ENCODE measurements around the gene YEATS4.

The YEATS4 gene

DNA sequence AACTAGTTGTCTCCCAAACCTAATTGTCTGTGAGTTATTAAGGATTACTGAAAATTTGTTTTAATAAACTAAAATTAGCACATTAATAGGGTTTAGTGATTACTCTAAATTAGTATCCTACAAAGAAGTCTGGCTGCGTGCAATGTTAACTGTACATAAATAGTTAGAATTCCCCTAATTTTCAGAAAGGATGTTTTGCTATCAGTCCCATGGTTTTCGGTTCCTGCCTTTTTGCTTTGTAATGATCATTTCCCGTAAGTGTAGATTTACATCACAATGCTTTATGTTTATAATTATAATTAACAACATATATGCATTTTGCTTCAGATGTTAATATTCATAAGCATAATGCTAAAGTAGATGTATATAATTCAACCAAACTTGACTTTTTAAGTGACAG is 31.1 kb upstream of the YEATS4 start:
- TF ChIP-seq, protein P1, sequence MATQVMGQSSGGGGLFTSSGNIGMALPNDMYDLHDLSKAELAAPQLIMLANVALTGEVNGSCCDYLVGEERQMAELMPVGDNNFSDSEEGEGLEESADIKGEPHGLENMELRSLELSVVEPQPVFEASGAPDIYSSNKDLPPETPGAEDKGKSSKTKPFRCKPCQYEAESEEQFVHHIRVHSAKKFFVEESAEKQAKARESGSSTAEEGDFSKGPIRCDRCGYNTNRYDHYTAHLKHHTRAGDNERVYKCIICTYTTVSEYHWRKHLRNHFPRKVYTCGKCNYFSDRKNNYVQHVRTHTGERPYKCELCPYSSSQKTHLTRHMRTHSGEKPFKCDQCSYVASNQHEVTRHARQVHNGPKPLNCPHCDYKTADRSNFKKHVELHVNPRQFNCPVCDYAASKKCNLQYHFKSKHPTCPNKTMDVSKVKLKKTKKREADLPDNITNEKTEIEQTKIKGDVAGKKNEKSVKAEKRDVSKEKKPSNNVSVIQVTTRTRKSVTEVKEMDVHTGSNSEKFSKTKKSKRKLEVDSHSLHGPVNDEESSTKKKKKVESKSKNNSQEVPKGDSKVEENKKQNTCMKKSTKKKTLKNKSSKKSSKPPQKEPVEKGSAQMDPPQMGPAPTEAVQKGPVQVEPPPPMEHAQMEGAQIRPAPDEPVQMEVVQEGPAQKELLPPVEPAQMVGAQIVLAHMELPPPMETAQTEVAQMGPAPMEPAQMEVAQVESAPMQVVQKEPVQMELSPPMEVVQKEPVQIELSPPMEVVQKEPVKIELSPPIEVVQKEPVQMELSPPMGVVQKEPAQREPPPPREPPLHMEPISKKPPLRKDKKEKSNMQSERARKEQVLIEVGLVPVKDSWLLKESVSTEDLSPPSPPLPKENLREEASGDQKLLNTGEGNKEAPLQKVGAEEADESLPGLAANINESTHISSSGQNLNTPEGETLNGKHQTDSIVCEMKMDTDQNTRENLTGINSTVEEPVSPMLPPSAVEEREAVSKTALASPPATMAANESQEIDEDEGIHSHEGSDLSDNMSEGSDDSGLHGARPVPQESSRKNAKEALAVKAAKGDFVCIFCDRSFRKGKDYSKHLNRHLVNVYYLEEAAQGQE (IDR thresholded peaks at IDR 0.05; ENCODE audit: insufficient read depth in 1 of 2, low read depth in 2 of 2, low read length in 2 of 2) = no peak

DNA sequence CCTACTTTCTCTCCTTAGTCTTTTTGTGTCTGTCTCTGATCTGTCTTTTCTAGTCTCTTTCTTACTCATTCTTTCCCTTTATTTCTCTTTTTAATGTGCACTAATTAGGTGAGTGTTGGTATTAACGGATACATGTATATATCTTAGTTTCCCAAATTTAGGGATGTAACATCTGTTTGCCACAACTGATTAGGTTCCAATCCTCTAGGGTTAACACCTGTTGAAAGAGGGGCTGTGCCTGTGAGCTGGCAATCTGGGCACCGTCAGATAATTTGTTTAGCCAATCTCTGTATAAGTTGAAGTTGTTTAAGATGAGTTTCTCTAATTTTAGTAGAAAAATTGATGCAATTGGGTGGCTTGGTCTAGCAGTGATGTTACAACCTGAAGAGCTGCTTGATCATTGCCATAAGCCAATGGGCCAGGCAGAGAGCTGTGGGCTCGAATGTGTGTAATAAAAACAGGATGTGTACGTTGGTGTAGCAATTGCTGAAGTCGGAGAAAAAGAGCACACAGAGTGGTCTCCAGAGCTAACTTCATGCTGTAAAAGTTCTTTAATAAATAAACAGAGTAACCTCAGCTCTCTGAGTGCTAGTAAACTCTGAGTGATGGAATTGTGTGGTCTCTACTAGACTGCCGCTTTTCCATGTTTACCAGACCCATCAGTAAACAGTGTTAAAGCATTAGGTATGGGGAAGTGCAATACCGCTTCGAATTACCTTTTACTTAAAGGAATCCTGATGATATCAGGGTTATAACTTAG is 29.7 kb upstream of the YEATS4 start:
- TF ChIP-seq FOXP2 (optimal IDR thresholded peaks at IDR 0.05; ENCODE audit: borderline replicate concordance, extremely low read depth, extremely low read length, insufficient read depth) (no peak), SIN3A (IDR thresholded peaks at IDR 0.05; ENCODE audit: borderline replicate concordance, insufficient read depth, low read length) (no peak), TAF1 (IDR thresholded peaks at IDR 0.05; ENCODE audit: borderline replicate concordance, insufficient read depth, low read length) (no peak), POLR2AphosphoS5 (IDR thresholded peaks at IDR 0.05; ENCODE audit: low read depth, low read length) (no peak)
- TF ChIP-seq, protein P1 (IDR thresholded peaks at IDR 0.05; ENCODE audit: insufficient read depth in 1 of 2, low read depth in 2 of 2, low read length in 2 of 2) = no peak

DNA sequence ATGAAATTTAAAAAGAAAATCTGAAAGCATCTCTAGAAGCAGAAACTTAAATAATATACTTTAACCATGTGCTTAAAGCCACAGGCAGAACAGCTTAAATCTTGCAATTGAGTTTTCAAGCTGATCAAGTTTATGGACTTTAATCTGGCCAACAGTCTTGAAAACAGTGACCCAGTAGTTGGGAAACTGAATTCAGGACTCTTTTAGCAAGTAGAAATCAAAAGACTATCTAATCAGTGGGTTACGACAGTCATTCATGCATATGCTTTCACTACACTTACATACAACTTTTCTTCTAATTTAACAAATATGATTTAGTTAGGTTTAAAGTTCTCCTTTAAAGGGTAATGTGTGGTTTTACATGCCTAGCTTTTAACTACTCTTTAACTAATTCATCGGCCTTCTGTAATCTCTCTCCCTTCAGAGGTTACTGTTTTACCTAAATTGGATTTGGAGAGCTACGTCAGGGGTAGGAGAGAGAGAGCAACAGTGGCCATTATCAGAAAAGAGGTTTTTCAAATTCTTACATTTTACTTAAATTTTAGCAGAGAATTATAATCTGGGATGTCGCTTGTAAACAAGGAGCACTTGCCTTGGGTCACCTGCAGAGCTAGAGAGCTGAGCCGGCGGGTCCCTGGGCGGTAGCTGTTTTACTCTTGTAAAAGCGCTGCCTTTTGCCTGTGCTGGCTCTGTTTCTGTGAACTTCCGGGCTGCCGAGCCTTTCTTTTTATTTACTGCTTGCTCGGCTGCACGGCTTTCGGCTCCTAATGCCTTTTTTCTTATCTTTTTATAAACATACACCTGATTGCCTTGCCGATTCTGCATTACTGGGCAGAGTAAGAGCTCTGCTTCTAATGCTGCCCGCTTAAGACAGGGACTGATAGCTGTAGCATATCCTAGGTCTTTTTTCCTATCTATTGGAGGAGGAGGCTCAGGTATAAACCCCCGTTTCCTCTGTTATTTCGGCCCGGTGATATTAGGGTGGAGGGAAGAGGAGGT is 28.8 kb upstream of the YEATS4 start:
- no peak for TF ChIP-seq SIN3A (IDR thresholded peaks at IDR 0.05; ENCODE audit: borderline replicate concordance, insufficient read depth, low read length)
- TF ChIP-seq FOXP2 (optimal IDR thresholded peaks at IDR 0.05; ENCODE audit: borderline replicate concordance, extremely low read depth, extremely low read length, insufficient read depth) = no peak
- TF ChIP-seq, protein P1 (IDR thresholded peaks at IDR 0.05; ENCODE audit: insufficient read depth in 1 of 2, low read depth in 2 of 2, low read length in 2 of 2) = no peak
- no peak for TF ChIP-seq POLR2AphosphoS5 (IDR thresholded peaks at IDR 0.05; ENCODE audit: low read depth, low read length)
- TF ChIP-seq TAF1 (IDR thresholded peaks at IDR 0.05; ENCODE audit: borderline replicate concordance, insufficient read depth, low read length) = no peak

DNA sequence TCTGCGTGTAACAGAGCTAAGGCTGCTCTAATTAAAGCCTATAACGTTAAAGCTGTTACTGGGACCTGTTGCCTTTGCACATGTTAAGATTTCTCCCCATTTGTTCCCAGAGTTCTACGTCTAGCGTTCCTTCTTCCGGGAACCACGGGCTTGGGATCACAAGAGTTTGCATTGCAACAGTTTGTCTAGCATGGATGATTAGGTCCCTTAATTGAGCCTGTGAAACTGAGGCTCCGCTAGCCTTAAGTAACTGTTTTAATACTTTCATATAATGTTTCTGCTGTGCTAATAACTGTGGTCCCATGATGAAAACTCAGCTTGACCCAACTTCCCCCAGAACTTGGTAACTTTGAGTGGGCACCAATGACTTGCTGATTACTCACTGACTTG is 28.0 kb upstream of the YEATS4 start:
- TF ChIP-seq, protein P1 (IDR thresholded peaks at IDR 0.05; ENCODE audit: insufficient read depth in 1 of 2, low read depth in 2 of 2, low read length in 2 of 2) = no peak
- TF ChIP-seq POLR2AphosphoS5 (IDR thresholded peaks at IDR 0.05; ENCODE audit: low read depth, low read length) = no peak
- TF ChIP-seq FOXP2 (optimal IDR thresholded peaks at IDR 0.05; ENCODE audit: borderline replicate concordance, extremely low read depth, extremely low read length, insufficient read depth) = no peak
- TF ChIP-seq TAF1 (IDR thresholded peaks at IDR 0.05; ENCODE audit: borderline replicate concordance, insufficient read depth, low read length) = no peak
- TF ChIP-seq SIN3A (IDR thresholded peaks at IDR 0.05; ENCODE audit: borderline replicate concordance, insufficient read depth, low read length) = no peak
